Measurements from ENCODE around the gene MCTP1. TPM values are rescaled to one million over a fixed set of nuclear protein-coding genes. Genes with fewer than 3 reads are reported as not detected.

The MCTP1 gene
- total RNA-seq, 1 donor from 2014 or later, result 7.8 TPM

- DNase-seq, result no peak
- H3K4me3 ChIP-seq, result no peak overlapping the region
- H3K27me3 ChIP-seq (ENCODE audit: low read depth), result no peaks in the 10 kb centered on the region
- intact Hi-C loops (cut with micrococcal nuclease), result no loop called here
- TF ChIP-seq CTCF (IDR thresholded peaks at IDR 0.05; ENCODE audit: borderline replicate concordance), result no peak
- no peaks in the 10 kb centered on the region for H3K9me3 ChIP-seq (replicated peaks)
- no peaks in the 10 kb centered on the region for H3K36me3 ChIP-seq
- no peaks in the 10 kb centered on the region for H3K4me1 ChIP-seq
- no peak overlapping the region for H3K27ac ChIP-seq (replicated peaks)
Observed at GRCh38 chr5:95252801-95253200, 32.1 kb downstream of the MCTP1 start.

- Histone ChIP-seq H3K9me3 (replicated peaks) (no peaks in the 10 kb centered on the region), H3K4me1 (no peaks in the 10 kb centered on the region), H3K36me3 (no peaks in the 10 kb centered on the region), H3K27ac (replicated peaks) (no peak overlapping the region), H3K27me3 (ENCODE audit: low read depth) (no peaks in the 10 kb centered on the region), H3K4me3 (no peak overlapping the region)
- intact Hi-C loops (cut with micrococcal nuclease), result no loop called here
- DNase-seq, result no peak
- TF ChIP-seq CTCF (IDR thresholded peaks at IDR 0.05; ENCODE audit: borderline replicate concordance), result no peak
Observed at GRCh38 chr5:95251185-95251584, 33.7 kb downstream of the MCTP1 start.

GRCh38 chr5:95244479-95244878 lies 40.4 kb downstream of the MCTP1 start:
- Histone ChIP-seq H3K4me3 (no peak overlapping the region), H3K4me1 (no peaks in the 10 kb centered on the region), H3K9me3 (replicated peaks) (no peaks in the 10 kb centered on the region), H3K27me3 (ENCODE audit: low read depth) (no peaks in the 10 kb centered on the region), H3K27ac (replicated peaks) (no peak overlapping the region), H3K36me3 (no peaks in the 10 kb centered on the region)
- no peak for TF ChIP-seq CTCF (IDR thresholded peaks at IDR 0.05; ENCODE audit: borderline replicate concordance)
- no peak for DNase-seq
- intact Hi-C loops (cut with micrococcal nuclease), result no loop called here

- Histone ChIP-seq H3K27me3 (ENCODE audit: low read depth) (no peaks in the 10 kb centered on the region), H3K27ac (replicated peaks) (no peak overlapping the region), H3K4me3 (no peak overlapping the region), H3K9me3 (replicated peaks) (no peaks in the 10 kb centered on the region), H3K36me3 (no peaks in the 10 kb centered on the region), H3K4me1 (no peaks in the 10 kb centered on the region)
- intact Hi-C loops (cut with micrococcal nuclease), result no loop called here
- no peak for TF ChIP-seq CTCF (IDR thresholded peaks at IDR 0.05; ENCODE audit: borderline replicate concordance)
- DNase-seq, result no peak
Observed at GRCh38 chr5:95241635-95242034, 43.3 kb downstream of the MCTP1 start.

- Histone ChIP-seq H3K9me3 (replicated peaks) (no peaks in the 10 kb centered on the region), H3K27me3 (ENCODE audit: low read depth) (no peaks in the 10 kb centered on the region), H3K27ac (replicated peaks) (no peak overlapping the region), H3K4me3 (no peak overlapping the region), H3K36me3 (no peaks in the 10 kb centered on the region), H3K4me1 (no peaks in the 10 kb centered on the region)
- intact Hi-C loops (cut with micrococcal nuclease), result no loop called here
- TF ChIP-seq CTCF (IDR thresholded peaks at IDR 0.05; ENCODE audit: borderline replicate concordance), result no peak
- no peak for DNase-seq
Observed at GRCh38 chr5:95241161-95241560, 43.7 kb downstream of the MCTP1 start.

All from left ventricle myocardium inferior (tissue), 1 donor.